A673 (cell line): Measurements from ENCODE around the gene RAB3B.

Experiments
- CTCF ChIP-seq: fragments of 300-800, 200-600 bp; sonication (generic); conservative IDR thresholded peaks from 2 replicates; pipeline ENCODE4 v1.5.1; 2017; ENCODE audit warnings: low read depth, mild to moderate bottlenecking, antibody characterized with exemption, low read length, moderate library complexity, mixed read lengths
- EZH2 ChIP-seq: fragments of 200-600 bp; sonication (generic); IDR thresholded peaks from 2 replicates; pipeline ENCODE4 v1.6.1; 2017; ENCODE audit warnings: borderline replicate concordance, low read depth, mild to moderate bottlenecking, mixed read lengths, antibody characterized with exemption, low read length; ENCODE audit not compliant: poor library complexity, severe bottlenecking

- TF ChIP-seq CTCF (no peak), EZH2 (no peak)
These were observed 41.8 kb upstream of the RAB3B start for GRCh38 chr1:52032124-52032784.
